Measurements from ENCODE around the gene DHRSX.
"Not testable (repeated sequence)": the region's sequence is repeated elsewhere in the genome, so short reads cannot be mapped to it uniquely, and the experiment has no call there.

DHRSX gene

DNA sequence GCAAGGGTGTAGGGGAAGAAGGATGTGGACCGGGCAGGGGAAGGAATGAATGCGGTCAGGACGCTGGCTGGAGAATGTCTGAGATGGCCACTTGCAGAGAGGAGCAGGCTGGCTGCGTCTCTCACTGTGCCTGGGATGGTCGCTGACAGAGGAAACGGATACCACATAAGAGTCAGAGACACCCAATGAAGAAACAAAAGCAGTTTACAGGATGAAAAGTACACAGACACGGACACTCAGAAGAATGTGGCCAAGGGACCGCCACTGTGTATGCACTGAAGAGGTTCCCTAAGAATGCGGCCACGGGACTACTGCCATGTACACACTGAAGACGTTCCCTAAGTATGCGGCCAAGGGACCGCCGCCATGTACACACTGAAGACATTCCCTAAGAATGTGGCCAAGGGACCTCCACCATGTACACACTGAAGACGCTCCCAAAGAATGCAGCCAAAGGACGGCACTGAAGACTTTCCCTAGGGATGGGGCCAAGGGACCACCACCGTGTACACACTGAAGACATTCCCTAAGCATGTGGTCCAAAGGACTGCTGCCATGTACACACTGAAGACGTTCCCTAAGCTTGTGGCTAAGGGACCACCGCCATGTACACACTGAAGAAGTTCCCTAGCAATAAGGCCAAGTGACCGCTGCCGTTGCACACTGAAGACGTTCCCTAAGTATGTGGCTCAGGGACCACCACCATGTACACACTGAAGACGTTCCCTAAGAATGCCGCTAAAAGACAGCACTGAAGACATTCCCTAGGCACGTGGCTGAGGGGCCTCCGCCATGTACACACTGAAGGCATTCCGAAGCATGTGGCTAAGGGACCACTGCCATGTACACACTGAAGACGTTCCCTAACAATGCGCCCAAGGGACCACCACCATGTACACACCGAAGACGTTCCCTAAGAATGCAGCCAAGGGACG, 32.2 kb downstream of the DHRSX start:
- TF ChIP-seq, protein P1, sequence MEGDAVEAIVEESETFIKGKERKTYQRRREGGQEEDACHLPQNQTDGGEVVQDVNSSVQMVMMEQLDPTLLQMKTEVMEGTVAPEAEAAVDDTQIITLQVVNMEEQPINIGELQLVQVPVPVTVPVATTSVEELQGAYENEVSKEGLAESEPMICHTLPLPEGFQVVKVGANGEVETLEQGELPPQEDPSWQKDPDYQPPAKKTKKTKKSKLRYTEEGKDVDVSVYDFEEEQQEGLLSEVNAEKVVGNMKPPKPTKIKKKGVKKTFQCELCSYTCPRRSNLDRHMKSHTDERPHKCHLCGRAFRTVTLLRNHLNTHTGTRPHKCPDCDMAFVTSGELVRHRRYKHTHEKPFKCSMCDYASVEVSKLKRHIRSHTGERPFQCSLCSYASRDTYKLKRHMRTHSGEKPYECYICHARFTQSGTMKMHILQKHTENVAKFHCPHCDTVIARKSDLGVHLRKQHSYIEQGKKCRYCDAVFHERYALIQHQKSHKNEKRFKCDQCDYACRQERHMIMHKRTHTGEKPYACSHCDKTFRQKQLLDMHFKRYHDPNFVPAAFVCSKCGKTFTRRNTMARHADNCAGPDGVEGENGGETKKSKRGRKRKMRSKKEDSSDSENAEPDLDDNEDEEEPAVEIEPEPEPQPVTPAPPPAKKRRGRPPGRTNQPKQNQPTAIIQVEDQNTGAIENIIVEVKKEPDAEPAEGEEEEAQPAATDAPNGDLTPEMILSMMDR (conservative IDR thresholded peaks at IDR 0.05; ENCODE audit: low read depth): no peak
- DNase-seq (ENCODE audit: low spot score): no peak

DNA sequence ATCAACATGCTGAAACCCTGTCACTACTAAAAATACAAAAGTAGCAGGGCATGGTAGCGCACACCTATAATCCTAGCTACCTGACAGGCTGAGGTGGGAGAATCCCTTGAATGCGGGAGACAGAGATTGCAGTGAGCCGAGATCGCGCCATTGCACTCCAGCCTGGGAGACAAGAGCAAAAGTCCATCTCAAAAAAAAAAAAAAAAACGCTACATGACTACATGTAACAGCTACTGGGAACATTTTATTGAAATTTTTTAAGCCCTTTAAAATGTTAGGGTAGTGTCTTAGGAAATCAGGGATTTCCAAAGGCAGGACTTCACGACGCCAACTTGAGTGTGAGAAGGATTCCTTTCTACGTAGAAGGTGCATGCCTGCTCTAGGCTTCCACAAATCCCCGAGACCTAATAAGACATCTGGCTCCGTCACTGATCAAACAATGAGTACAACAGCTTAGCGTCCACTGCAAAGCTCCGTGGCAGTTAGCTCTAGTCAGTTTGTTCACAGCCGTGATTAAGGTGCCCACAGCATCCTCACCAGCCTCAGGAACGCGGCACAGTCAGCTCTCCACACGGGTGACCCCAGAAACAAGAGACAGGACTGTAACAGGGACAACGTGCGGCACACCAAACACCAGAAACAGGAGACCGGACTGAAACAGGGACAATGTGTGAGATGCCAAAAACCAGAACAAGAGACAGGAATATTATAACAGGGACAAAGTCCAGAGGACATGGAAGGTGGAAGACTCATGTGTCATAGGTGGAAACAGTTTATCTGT, 33.7 kb downstream of the DHRSX start:
- TF ChIP-seq, protein P1 (conservative IDR thresholded peaks at IDR 0.05; ENCODE audit: low read depth): no peak
- ChIA-PET CTCF (no interaction called here), POLR2A (ENCODE audit: low non-redundant PET) (no interaction called here)
- DNase-seq (ENCODE audit: low spot score): no peak
- no peak overlapping the region for H3K27ac ChIP-seq

More for the DNA sequence above, 32.2 kb downstream of the DHRSX start:
- H3K27ac ChIP-seq: no peak overlapping the region
- ChIA-PET POLR2A (ENCODE audit: low non-redundant PET) (no interaction called here), CTCF (no interaction called here)

DNA sequence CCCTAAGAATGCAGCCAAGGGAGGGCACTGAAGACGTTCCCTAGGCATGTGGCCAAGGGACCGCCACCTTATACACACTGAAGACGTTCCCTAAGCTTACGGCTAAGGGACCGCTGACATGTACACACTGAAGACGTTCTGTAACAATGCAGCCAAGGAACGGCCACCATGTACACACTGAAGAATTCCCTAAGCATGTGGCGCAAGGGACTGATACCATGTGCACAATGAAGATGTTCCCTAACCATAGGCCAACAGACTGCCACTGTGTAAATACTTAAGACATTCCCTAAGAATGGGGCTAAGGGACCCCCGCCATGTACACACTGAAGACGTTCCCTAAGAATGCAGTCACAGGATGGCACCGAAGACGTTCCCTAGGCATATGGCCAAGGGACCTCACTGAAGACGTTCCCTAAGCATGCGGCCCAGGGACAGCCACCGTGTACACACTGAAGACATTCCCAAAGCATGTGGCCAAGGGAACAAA, 36.1 kb downstream of the DHRSX start:
- CTCF ChIA-PET: no interaction called here
- no peak overlapping the region for H3K27ac ChIP-seq
- no peak for DNase-seq (ENCODE audit: low spot score)
- POLR2A ChIA-PET (ENCODE audit: low non-redundant PET): no interaction called here
- TF ChIP-seq, protein P1 (conservative IDR thresholded peaks at IDR 0.05; ENCODE audit: low read depth): no peak

DNA sequence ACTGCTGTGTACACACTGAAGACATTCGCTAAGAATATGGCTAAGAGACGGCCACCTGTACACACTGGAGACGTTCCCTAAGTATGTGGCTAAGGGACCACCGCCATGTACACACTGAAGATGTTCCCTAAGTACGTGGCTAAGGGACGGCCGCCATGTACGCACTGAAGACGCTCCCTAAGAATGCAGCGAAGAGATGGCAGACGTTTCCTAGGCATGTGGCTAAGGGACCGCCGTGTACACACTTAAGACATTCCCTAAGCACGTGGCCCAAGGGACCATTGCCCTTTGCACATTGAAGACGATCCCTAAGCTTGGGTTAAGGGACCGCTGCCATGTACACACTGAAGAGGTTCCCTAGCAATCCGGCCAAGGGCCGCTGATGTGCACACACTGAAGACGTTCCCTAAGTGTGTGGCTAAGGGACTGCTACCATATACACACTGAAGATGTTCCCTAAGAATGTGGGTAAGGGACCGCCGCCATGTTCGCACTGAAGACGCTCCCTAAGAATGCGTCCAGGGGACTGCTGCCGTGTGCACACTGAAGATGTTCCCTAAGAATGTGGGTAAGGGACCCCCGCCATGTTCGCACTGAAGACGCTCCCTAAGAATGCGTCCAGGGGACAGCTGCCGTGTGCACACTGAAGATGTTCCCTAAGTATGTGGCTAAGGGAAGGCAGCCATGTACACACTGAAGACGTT, 36.7 kb downstream of the DHRSX start:
- ChIA-PET POLR2A (ENCODE audit: low non-redundant PET) (no interaction called here), CTCF (no interaction called here)
- TF ChIP-seq, protein P1 (conservative IDR thresholded peaks at IDR 0.05; ENCODE audit: low read depth): no peak
- DNase-seq (ENCODE audit: low spot score): no peak
- no peak overlapping the region for H3K27ac ChIP-seq

DNA sequence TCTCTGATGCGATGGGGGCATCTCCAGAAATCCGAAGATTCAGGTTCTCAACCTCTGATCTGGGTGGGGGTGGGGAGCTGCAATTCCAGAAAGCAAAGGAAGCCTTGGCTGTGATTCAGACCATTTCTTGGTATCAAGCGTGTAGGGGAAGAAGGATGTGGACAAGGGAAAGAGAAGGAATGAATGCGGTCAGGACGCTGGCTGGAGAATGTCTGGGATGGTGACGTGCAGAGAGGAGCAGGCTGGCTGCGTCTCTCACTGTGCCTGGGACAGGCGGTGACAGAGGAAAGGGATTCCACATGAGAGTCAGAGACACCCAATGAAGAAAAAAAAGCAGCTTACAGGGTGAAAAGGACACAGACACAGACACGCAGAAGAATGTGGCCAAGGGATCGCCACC, 37.3 kb downstream of the DHRSX start:
- H3K27ac ChIP-seq; CTCF ChIA-PET; POLR2A ChIA-PET (ENCODE audit: low non-redundant PET); DNase-seq (ENCODE audit: low spot score): not testable (repeated sequence)

DNA sequence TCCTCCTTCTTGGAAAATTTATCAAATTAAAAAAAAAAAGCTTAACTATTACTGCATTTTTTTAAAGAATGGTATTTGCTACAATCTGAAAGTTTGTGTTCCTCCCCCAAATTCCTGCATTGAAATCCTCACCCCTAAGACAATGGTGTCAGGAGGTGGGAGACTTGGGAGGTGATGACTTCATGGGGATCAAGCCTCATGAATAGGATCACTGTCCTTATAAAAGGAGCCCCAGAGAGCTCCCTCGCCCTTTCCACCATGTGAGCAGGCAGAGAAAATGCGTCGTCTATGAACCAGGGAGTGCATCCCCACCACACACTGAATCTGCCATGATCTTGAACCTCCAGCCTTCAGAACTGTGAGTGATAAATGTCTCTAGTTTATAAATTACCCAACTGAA, 38.0 kb downstream of the DHRSX start:
- DNase-seq (ENCODE audit: low spot score): no peak
- TF ChIP-seq, protein P1 (conservative IDR thresholded peaks at IDR 0.05; ENCODE audit: low read depth): no peak
- no peak overlapping the region for H3K27ac ChIP-seq
- ChIA-PET CTCF (no interaction called here), POLR2A (ENCODE audit: low non-redundant PET) (no interaction called here)

Measured in RWPE1 (cell line).